GM23338 (cell line): ENCODE results near the gene PCBP3. TPM values are rescaled to one million over a fixed set of nuclear protein-coding genes. Genes with fewer than 3 reads are reported as not detected.

Experiments
- ATAC-seq: fragments of 200-7000 bp; cut with Tn5 transposase; 3 replicates; pipeline ENCODE4 v1.9.1; 2020
- DNase-seq: peaks from one replicate; pipeline ENCODE4 v3.0.0-alpha.2; 2015; ENCODE audit warnings: low spot score
- H2AFZ ChIP-seq: fragments of 200-600 bp; sonication (generic); 2 replicates; pipeline ENCODE4 v1.8.0; 2016; ENCODE audit warnings: antibody characterized with exemption, mild to moderate bottlenecking, moderate library complexity
- H3F3A ChIP-seq: fragments of 200-600 bp; sonication (generic); replicated peaks from 2 replicates; pipeline ENCODE4 v1.8.0; 2017; ENCODE audit warnings: antibody characterized with exemption, mixed run types, low read depth
- H3K27ac ChIP-seq: fragments of 200-600 bp; sonication (generic); 2 replicates; pipeline ENCODE4 v1.6.1; 2016; ENCODE audit warnings: low read depth
- H3K27me3 ChIP-seq: fragments of 200-600 bp; sonication (generic); 2 replicates; pipeline ENCODE4 v1.8.0; 2016; ENCODE audit warnings: mild to moderate bottlenecking, mixed run types, moderate library complexity; ENCODE audit not compliant: insufficient read depth
- H3K36me3 ChIP-seq: fragments of 200-600 bp; sonication (generic); 2 replicates; pipeline ENCODE4 v1.8.0; 2016; ENCODE audit warnings: mild to moderate bottlenecking; ENCODE audit not compliant: insufficient read depth
- H3K4me1 ChIP-seq: fragments of 200-600 bp; sonication (generic); 2 replicates; pipeline ENCODE4 v1.8.0; 2016; ENCODE audit warnings: mild to moderate bottlenecking, moderate library complexity; ENCODE audit not compliant: insufficient read depth
- H3K4me2 ChIP-seq: fragments of 200-600 bp; sonication (generic); 2 replicates; pipeline ENCODE4 v1.7.1; 2017; ENCODE audit warnings: mixed run types
- H3K4me3 ChIP-seq: fragments of 200-600 bp; sonication (generic); 2 replicates; pipeline ENCODE4 v1.6.1; 2016; ENCODE audit warnings: mixed run types
- H3K79me2 ChIP-seq: fragments of 200-600 bp; sonication (generic); replicated peaks from 2 replicates; pipeline ENCODE4 v1.8.0; 2017; ENCODE audit warnings: mild to moderate bottlenecking; ENCODE audit not compliant: insufficient read depth
- H3K9me2 ChIP-seq: fragments of 200-600 bp; sonication (generic); 2 replicates; pipeline ENCODE4 v1.8.0; 2017; ENCODE audit not compliant: insufficient read depth
- H4K20me1 ChIP-seq: fragments of 200-600 bp; sonication (generic); replicated peaks from 2 replicates; pipeline ENCODE4 v1.8.0; 2017; ENCODE audit warnings: mild to moderate bottlenecking; ENCODE audit not compliant: insufficient read depth
- H3K27ac Mint-ChIP-seq: 2 replicates; pipeline ENCODE4 v1.8.0; 2020; ENCODE audit warnings: inconsistent platforms, mild to moderate bottlenecking, moderate library complexity, mixed read lengths
- H3K27me3 Mint-ChIP-seq: 3 replicates; pipeline ENCODE4 v1.8.0; 2022; ENCODE audit warnings: low read depth, mild to moderate bottlenecking, moderate library complexity, mixed read lengths, inconsistent platforms; ENCODE audit not compliant: insufficient read depth, poor library complexity
- H3K36me3 Mint-ChIP-seq: 3 replicates; pipeline ENCODE4 v1.8.0; 2021; ENCODE audit warnings: low read depth, mild to moderate bottlenecking, inconsistent platforms, moderate library complexity, mixed read lengths
- H3K4me1 Mint-ChIP-seq: 3 replicates; pipeline ENCODE4 v1.8.0; 2020; ENCODE audit warnings: mild to moderate bottlenecking, inconsistent platforms, mixed read lengths
- H3K4me3 Mint-ChIP-seq: 3 replicates; pipeline ENCODE4 v1.8.0; 2021; ENCODE audit warnings: moderate library complexity, mild to moderate bottlenecking, inconsistent platforms, mixed read lengths
- H3K9me3 Mint-ChIP-seq: 3 replicates; pipeline ENCODE4 v1.8.0; 2020; ENCODE audit warnings: moderate library complexity, mild to moderate bottlenecking, inconsistent platforms, mixed read lengths
- CREB1 ChIP-seq: fragments of 250-450 bp; sonication (Bioruptor Pico); IDR thresholded peaks from 2 replicates; pipeline ENCODE4 v1.5.0; 2020; ENCODE audit warnings: low read depth, mild to moderate bottlenecking, moderate library complexity
- CTCF ChIP-seq, 2 experiments: fragments of 200-600 bp in 1 of 2; sonication (generic) in 1 of 2; conservative IDR thresholded peaks; 2 replicates each; pipeline versions ENCODE4 v1.5.1 to v1.6.1; 2016 to 2017; ENCODE audit warnings: antibody characterized with exemption in 2 of 2, low read depth in 2 of 2, mild to moderate bottlenecking in 2 of 2, moderate library complexity in 1 of 2
- EZH2 ChIP-seq: fragments of 200-600 bp; sonication (generic); IDR thresholded peaks from one replicate; pipeline ENCODE4 v1.8.0; 2017; ENCODE audit warnings: antibody characterized with exemption, mild to moderate bottlenecking, low read depth; ENCODE audit not compliant: unreplicated experiment
- EZH2phosphoT487 ChIP-seq: fragments of 200-600 bp; sonication (generic); IDR thresholded peaks from one replicate; pipeline ENCODE4 v1.8.1; 2018; ENCODE audit warnings: antibody characterized with exemption; ENCODE audit not compliant: unreplicated experiment
- JUNB ChIP-seq: IDR thresholded peaks from one replicate; pipeline ENCODE4 v1.6.1; 2016; ENCODE audit warnings: antibody characterized with exemption; ENCODE audit not compliant: unreplicated experiment
- NANOG ChIP-seq: IDR thresholded peaks from 2 replicates; pipeline ENCODE4 v1.6.1; 2016; ENCODE audit warnings: antibody characterized with exemption, borderline replicate concordance
- POLR2AphosphoS5 ChIP-seq: IDR thresholded peaks from 2 replicates; pipeline ENCODE4 v1.6.1; 2016; ENCODE audit warnings: antibody characterized with exemption, low read depth
- REST ChIP-seq: IDR thresholded peaks from one replicate; pipeline ENCODE4 v1.6.1; 2018; ENCODE audit warnings: antibody characterized with exemption; ENCODE audit not compliant: unreplicated experiment
- STAT1 ChIP-seq: IDR thresholded peaks from one replicate; pipeline ENCODE4 v1.6.1; 2016; ENCODE audit warnings: antibody characterized with exemption; ENCODE audit not compliant: unreplicated experiment
- ZNF331 ChIP-seq: fragments of 250-450 bp; sonication (Bioruptor Pico); IDR thresholded peaks from 2 replicates; pipeline ENCODE4 v1.5.0; 2020; ENCODE audit warnings: low read depth, mild to moderate bottlenecking, moderate library complexity
- polyA plus RNA-seq: library from polyadenylated mRNA; unstranded; fragments of >200 nt; fragmentation: Nextera tagmentation; extraction: Ambion mirVana; gene quantifications from 2 replicates; pipeline ENCODE4 v1.2.1, GENCODE V29; 2016
- total RNA-seq: library from RNA; depleted of rRNA; stranded (reverse); fragments of >200 nt; shearing (Covaris generic); gene quantifications from 2 replicates; pipeline ENCODE4 v1.2.3, GENCODE V29; 2014
- TF ChIP-seq, protein P1 (sequence below): fragments of 250-450 bp; sonication (Bioruptor Pico); IDR thresholded peaks from 2 replicates; pipeline ENCODE4 v1.5.0; 2020; ENCODE audit warnings: mild to moderate bottlenecking, moderate library complexity

The PCBP3 gene
- total and polyA plus RNA-seq, 2 experiments from 2014 or later: 7.1 to 9.1 TPM

DNA sequence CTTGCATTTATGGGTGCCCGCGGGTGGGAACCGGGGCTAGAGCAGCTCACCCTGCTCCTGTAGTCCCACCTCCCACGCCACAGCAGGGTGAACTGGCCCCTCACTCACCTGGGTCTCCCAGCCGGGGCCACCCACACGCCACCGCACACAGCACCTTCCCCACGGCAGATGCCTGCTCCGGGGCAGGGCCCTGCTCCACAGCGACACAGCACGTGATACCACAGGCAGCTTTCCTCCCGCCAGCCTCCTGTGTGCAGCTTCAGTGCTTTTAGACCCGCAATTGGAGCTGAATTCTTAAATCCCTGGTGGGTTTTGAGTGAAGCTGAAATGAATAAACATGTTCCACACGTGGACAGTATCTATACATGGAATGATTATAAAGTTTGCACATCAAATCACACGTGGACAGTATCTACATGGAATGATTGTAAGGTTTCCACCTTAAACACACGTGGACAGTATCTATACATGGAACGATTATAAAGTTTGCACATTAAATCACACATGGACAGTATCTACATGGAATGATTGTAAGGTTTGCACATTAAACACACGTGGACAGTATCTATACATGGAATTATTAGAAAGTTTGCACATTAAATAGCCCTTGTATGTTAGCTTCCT is 245.0 kb downstream of the PCBP3 start:
- no peak overlapping the region for H3K4me3 ChIP-seq
- ATAC-seq: no peak
- no peaks in the 10 kb centered on the region for H3F3A ChIP-seq
- H3K36me3 Mint-ChIP-seq: no peaks in the 10 kb centered on the region
- no peak for TF ChIP-seq EZH2phosphoT487
- TF ChIP-seq STAT1: no peak
- TF ChIP-seq ZNF331 (CRISPR knock-in tag): no peak
- no peak for TF ChIP-seq JUNB
- no peak for TF ChIP-seq POLR2AphosphoS5
- TF ChIP-seq, protein P1, sequence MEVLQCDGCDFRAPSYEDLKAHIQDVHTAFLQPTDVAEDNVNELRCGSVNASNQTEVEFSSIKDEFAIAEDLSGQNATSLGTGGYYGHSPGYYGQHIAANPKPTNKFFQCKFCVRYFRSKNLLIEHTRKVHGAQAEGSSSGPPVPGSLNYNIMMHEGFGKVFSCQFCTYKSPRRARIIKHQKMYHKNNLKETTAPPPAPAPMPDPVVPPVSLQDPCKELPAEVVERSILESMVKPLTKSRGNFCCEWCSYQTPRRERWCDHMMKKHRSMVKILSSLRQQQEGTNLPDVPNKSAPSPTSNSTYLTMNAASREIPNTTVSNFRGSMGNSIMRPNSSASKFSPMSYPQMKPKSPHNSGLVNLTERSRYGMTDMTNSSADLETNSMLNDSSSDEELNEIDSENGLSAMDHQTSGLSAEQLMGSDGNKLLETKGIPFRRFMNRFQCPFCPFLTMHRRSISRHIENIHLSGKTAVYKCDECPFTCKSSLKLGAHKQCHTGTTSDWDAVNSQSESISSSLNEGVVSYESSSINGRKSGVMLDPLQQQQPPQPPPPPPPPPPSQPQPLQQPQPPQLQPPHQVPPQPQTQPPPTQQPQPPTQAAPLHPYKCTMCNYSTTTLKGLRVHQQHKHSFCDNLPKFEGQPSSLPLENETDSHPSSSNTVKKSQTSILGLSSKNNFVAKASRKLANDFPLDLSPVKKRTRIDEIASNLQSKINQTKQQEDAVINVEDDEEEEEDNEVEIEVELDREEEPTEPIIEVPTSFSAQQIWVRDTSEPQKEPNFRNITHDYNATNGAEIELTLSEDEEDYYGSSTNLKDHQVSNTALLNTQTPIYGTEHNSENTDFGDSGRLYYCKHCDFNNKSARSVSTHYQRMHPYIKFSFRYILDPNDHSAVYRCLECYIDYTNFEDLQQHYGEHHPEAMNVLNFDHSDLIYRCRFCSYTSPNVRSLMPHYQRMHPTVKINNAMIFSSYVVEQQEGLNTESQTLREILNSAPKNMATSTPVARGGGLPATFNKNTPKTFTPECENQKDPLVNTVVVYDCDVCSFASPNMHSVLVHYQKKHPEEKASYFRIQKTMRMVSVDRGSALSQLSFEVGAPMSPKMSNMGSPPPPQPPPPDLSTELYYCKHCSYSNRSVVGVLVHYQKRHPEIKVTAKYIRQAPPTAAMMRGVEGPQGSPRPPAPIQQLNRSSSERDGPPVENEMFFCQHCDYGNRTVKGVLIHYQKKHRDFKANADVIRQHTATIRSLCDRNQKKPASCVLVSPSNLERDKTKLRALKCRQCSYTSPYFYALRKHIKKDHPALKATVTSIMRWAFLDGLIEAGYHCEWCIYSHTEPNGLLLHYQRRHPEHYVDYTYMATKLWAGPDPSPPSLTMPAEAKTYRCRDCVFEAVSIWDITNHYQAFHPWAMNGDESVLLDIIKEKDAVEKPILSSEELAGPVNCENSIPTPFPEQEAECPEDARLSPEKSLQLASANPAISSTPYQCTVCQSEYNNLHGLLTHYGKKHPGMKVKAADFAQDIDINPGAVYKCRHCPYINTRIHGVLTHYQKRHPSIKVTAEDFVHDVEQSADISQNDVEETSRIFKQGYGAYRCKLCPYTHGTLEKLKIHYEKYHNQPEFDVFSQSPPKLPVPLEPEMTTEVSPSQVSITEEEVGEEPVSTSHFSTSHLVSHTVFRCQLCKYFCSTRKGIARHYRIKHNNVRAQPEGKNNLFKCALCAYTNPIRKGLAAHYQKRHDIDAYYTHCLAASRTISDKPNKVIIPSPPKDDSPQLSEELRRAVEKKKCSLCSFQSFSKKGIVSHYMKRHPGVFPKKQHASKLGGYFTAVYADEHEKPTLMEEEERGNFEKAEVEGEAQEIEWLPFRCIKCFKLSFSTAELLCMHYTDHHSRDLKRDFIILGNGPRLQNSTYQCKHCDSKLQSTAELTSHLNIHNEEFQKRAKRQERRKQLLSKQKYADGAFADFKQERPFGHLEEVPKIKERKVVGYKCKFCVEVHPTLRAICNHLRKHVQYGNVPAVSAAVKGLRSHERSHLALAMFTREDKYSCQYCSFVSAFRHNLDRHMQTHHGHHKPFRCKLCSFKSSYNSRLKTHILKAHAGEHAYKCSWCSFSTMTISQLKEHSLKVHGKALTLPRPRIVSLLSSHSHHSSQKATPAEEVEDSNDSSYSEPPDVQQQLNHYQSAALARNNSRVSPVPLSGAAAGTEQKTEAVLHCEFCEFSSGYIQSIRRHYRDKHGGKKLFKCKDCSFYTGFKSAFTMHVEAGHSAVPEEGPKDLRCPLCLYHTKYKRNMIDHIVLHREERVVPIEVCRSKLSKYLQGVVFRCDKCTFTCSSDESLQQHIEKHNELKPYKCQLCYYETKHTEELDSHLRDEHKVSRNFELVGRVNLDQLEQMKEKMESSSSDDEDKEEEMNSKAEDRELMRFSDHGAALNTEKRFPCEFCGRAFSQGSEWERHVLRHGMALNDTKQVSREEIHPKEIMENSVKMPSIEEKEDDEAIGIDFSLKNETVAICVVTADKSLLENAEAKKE (CRISPR knock-in tag): no peak
- TF ChIP-seq EZH2: no peak
- TF ChIP-seq CREB1 (CRISPR knock-in tag): no peak
- TF ChIP-seq CTCF (conservative IDR thresholded peaks at IDR 0.05; ENCODE audit: low read depth in 2 of 2): no peak
- no peak for TF ChIP-seq NANOG
- no peak for TF ChIP-seq REST
- H3K27ac ChIP-seq: no peak overlapping the region
- no peak overlapping the region for H2AFZ ChIP-seq
- no peak for DNase-seq
- H3K27me3 Mint-ChIP-seq: peaks cover 8% of the 10 kb centered on the region
- H3K9me2 ChIP-seq: no peaks in the 10 kb centered on the region
- H4K20me1 ChIP-seq: no peaks in the 10 kb centered on the region
- H3K27me3 ChIP-seq: no peaks in the 10 kb centered on the region
- H3K36me3 ChIP-seq: no peaks in the 10 kb centered on the region
- H3K4me1 Mint-ChIP-seq: no peaks in the 10 kb centered on the region
- no peak overlapping the region for H3K4me3 Mint-ChIP-seq
- no peaks in the 10 kb centered on the region for H3K9me3 Mint-ChIP-seq
- no peaks in the 10 kb centered on the region for H3K4me1 ChIP-seq
- no peak overlapping the region for H3K4me2 ChIP-seq
- H3K27ac Mint-ChIP-seq: no peak overlapping the region
- no peaks in the 10 kb centered on the region for H3K79me2 ChIP-seq
